Upper lobe of right lung (tissue), 1 donor: ENCODE data around the gene CDK18. TPM values are rescaled to one million over a fixed set of nuclear protein-coding genes. Genes with fewer than 3 reads are reported as not detected.

Source experiments
- ATAC-seq: fragments of 200-7000 bp; cut with Tn5 transposase; one replicate; pipeline ENCODE4 v1.9.1; 2020; ENCODE audit warnings: mild to moderate bottlenecking, moderate library complexity
- DNase-seq: peaks from one replicate; pipeline ENCODE4 v3.0.0-alpha.2; 2020
- H3K27ac ChIP-seq: fragments of 200-600 bp; one replicate; pipeline ENCODE4 v1.8.0; 2022
- H3K27me3 ChIP-seq: fragments of 200-600 bp; one replicate; pipeline ENCODE4 v1.8.0; 2022; ENCODE audit warnings: mild to moderate bottlenecking
- H3K36me3 ChIP-seq: fragments of 200-600 bp; one replicate; pipeline ENCODE4 v1.8.0; 2022
- H3K4me1 ChIP-seq: fragments of 200-600 bp; one replicate; pipeline ENCODE4 v1.8.0; 2022
- H3K4me3 ChIP-seq: fragments of 200-600 bp; one replicate; pipeline ENCODE4 v1.8.0; 2022; ENCODE audit warnings: mild to moderate bottlenecking
- H3K9me3 ChIP-seq: fragments of 200-600 bp; one replicate; pipeline ENCODE4 v1.8.0; 2022
- CTCF ChIP-seq: fragments of 200-600 bp; IDR thresholded peaks from one replicate; pipeline ENCODE4 v1.8.0; 2022; ENCODE audit warnings: antibody characterized with exemption
- intact Hi-C: fragments of 100-400 bp; cut with DNase I; formaldehyde crosslinking; loops from one replicate; pipeline ENCODE4 v1.11.0; 2022
- total RNA-seq: library from RNA; stranded (reverse); fragmentation: NEBNext Ultra II Directional; extraction: Animal tissue kit (Norgen Biotek cat#: 25700); gene quantifications from one replicate; pipeline ENCODE4 v1.2.1, GENCODE V29; 2021
- donor health status: DM: no; HTN: yes; CAD: no; lungs with severe emphysema.

CDK18 gene
- total RNA-seq, 1 donor from 2014 or later, result 31.6 TPM

GRCh38 chr1:205554026-205554811 lies 49.8 kb downstream of the CDK18 start:
- Histone ChIP-seq H3K27me3 (peaks cover 8% of the 10 kb centered on the region), H3K27ac (no peak overlapping the region), H3K4me3 (no peak overlapping the region), H3K36me3 (no peaks in the 10 kb centered on the region), H3K4me1 (no peaks in the 10 kb centered on the region), H3K9me3 (no peaks in the 10 kb centered on the region)
- ATAC-seq (no peak), DNase-seq (no peak)
- intact Hi-C loops, result no loop called here
- TF ChIP-seq CTCF, result no peak

GRCh38 chr1:205561501-205562203 lies 57.2 kb downstream of the CDK18 start:
- H3K9me3 ChIP-seq, result no peaks in the 10 kb centered on the region
- ATAC-seq, result no peak
- H3K27ac ChIP-seq, result no peak overlapping the region
- intact Hi-C loops, result no loop called here
- peaks cover 8% of the 10 kb centered on the region for H3K27me3 ChIP-seq
- H3K36me3 ChIP-seq, result no peaks in the 10 kb centered on the region
- TF ChIP-seq CTCF, result no peak
- no peak for DNase-seq
- H3K4me1 ChIP-seq, result no peaks in the 10 kb centered on the region
- no peak overlapping the region for H3K4me3 ChIP-seq

GRCh38 chr1:205563927-205564441 lies 59.5 kb downstream of the CDK18 start:
- peaks cover 23% of the 10 kb centered on the region for H3K27me3 ChIP-seq
- ATAC-seq, result peak; percentile 82
- intact Hi-C loops, result loop anchor here (2.0 kb wide), 1 partner anchor 17 kb away; no protein-coding TSS in a partner anchor
- no peak overlapping the region for H3K27ac ChIP-seq
- H3K4me1 ChIP-seq, result peaks cover 3% of the 10 kb centered on the region
- H3K4me3 ChIP-seq, result no peak overlapping the region
- TF ChIP-seq CTCF, result no peak
- peak; percentile 31 for DNase-seq
- H3K36me3 ChIP-seq, result no peaks in the 10 kb centered on the region
- H3K9me3 ChIP-seq, result no peaks in the 10 kb centered on the region

- Histone ChIP-seq H3K27me3 (peaks cover 23% of the 10 kb centered on the region), H3K27ac (no peak overlapping the region), H3K4me1 (peaks cover 3% of the 10 kb centered on the region), H3K36me3 (no peaks in the 10 kb centered on the region), H3K9me3 (no peaks in the 10 kb centered on the region), H3K4me3 (no peak overlapping the region)
- no peak for TF ChIP-seq CTCF
- peak; percentile 82 for ATAC-seq
- no peak for DNase-seq
- intact Hi-C loops, result loop anchor here (2.0 kb wide), 1 partner anchor 19 kb away; no protein-coding TSS in a partner anchor
These were observed 61.3 kb downstream of the CDK18 start for GRCh38 chr1:205565799-205566198.

- H3K27ac ChIP-seq, result no peak overlapping the region
- peaks cover 23% of the 10 kb centered on the region for H3K27me3 ChIP-seq
- no peak overlapping the region for H3K4me3 ChIP-seq
- DNase-seq (peak; percentile 32), ATAC-seq (no peak)
- no peaks in the 10 kb centered on the region for H3K36me3 ChIP-seq
- intact Hi-C loops, result no loop called here
- TF ChIP-seq CTCF, result no peak
- H3K4me1 ChIP-seq, result peaks cover 3% of the 10 kb centered on the region
- H3K9me3 ChIP-seq, result no peaks in the 10 kb centered on the region
These were observed 63.2 kb downstream of the CDK18 start for GRCh38 chr1:205567716-205568115.
